H54 (cell line): ENCODE results near the gene CHGA.

Source experiments
- DNase-seq: peaks from one replicate; pipeline ENCODE4 v3.0.0; 2011; ENCODE audit warnings: low spot score, mixed read lengths; ENCODE audit not compliant: insufficient read length
- FAIRE-seq: peaks from 3 replicates; lab custom pipeline; 2011; peaks lifted over from hg19 to GRCh38; lab: Jason Lieb, UNC
- POLR2A ChIP-seq: IDR thresholded peaks from 2 replicates; pipeline ENCODE4 v1.6.1; 2011; ENCODE audit warnings: low read depth, mild to moderate bottlenecking, low read length

Gene CHGA

GRCh38 chr14:92917041-92917940 lies 5.7 kb upstream of the CHGA start:
- no peak for TF ChIP-seq POLR2A
- DNase-seq (no peak), FAIRE-seq (no peak)

GRCh38 chr14:92917956-92918355 lies 5.0 kb upstream of the CHGA start:
- no peak for TF ChIP-seq POLR2A
- FAIRE-seq: no peak
- DNase-seq: no peak

DNA sequence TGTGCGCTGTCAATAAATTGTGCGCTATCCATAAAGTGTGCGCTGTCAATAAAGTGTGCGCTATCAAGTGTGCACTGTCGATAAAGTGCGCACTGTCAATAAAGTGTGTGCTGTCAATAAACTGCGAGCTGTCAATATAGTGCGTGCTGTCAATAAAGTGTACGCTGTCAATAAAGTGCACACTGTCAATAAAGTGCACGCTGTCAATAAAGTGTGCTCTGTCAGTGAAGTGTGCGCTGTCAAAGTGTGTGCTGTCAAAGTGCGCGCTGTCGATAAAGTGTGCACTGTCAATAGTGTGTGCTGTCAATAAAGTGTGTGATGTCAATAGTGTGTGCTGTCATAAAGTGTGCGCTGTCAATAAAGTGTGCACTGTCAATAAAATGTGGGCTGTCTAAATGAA lies 2.9 kb upstream of the CHGA start:
- DNase-seq (no peak), FAIRE-seq (no peak)
- TF ChIP-seq POLR2A: no peak

DNA sequence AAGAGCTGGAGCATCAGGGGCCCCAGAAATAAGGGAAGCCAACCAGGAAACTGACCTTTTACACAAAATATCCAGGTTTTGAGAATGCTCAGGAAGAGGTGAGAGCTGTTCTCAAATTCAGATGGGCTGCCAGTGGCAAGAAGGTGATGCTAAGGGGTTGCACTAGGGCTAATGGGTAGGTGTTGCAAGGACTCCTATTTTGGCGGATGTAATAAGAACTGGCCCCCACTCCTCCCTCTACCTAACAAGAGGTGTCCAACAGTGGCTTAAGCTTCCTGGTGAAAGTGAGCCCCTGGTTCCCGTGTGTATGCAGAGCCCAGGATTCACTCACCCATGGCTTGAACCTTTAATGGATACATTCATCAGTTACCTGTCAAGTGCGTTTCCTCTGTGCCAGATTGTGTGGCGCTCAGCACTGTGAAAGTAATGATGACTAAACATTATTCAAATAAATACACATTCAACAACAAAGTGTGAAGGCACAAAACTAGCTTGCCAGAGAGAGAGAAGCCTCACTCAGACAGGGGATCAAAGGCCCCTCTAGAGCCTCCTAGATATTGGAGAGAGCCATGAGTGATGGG lies 705 bp upstream of the CHGA start:
- FAIRE-seq: no peak
- DNase-seq: no peak
- TF ChIP-seq POLR2A: no peak

DNA sequence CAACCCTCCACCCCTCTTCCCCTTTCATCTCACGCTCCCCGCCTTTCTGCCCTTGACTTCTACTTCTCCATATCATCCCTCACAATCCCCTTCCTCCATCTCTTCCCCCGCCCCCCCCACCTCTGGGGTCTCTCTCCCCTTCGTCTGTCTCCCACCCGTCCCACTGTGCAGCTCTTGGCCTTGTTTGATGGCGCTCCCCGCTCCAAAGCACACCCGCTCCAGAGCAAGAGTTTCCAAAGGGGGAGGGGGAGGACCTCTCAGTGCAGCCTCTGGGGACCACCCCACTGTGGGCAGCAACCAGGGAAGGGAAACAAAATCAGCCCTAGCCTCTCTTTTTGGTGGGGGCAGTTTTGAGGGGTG lies 774 bp downstream of the CHGA start:
- DNase-seq (no peak), FAIRE-seq (no peak)
- TF ChIP-seq POLR2A: no peak

- no peak for DNase-seq
- no peak for FAIRE-seq
- no peak for TF ChIP-seq POLR2A
Measured at GRCh38 chr14:92924247-92924646, 1.3 kb downstream of the CHGA start.

GRCh38 chr14:92925446-92925845 lies 2.5 kb downstream of the CHGA start:
- FAIRE-seq: no peak
- no peak for DNase-seq
- TF ChIP-seq POLR2A: no peak

GRCh38 chr14:92926180-92926845 lies 3.4 kb downstream of the CHGA start:
- FAIRE-seq (no peak), DNase-seq (no peak)
- TF ChIP-seq POLR2A: no peak

DNA sequence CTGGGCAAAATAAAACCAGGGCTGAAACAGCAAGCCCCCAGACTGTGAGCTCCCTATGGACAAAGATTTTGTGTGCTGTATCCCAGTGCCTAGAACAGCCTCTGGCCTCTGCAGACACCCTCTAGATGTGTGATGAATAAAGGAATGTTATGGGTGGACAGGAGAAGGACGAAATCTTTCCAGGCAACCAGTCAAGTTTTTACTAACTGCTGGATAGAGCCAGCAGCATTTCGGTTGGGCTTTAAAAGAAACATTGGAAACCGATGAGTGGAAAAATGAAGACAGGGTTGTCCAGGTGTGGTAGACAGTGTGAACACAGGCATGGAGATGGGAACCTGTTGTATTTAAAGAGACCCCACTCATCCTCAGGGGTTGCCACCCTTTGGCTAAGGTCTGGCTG lies 4.0 kb downstream of the CHGA start:
- DNase-seq (no peak), FAIRE-seq (no peak)
- TF ChIP-seq POLR2A: no peak

- FAIRE-seq (no peak), DNase-seq (no peak)
- TF ChIP-seq POLR2A: no peak
Measured at GRCh38 chr14:92927349-92928257, 4.7 kb downstream of the CHGA start.

DNA sequence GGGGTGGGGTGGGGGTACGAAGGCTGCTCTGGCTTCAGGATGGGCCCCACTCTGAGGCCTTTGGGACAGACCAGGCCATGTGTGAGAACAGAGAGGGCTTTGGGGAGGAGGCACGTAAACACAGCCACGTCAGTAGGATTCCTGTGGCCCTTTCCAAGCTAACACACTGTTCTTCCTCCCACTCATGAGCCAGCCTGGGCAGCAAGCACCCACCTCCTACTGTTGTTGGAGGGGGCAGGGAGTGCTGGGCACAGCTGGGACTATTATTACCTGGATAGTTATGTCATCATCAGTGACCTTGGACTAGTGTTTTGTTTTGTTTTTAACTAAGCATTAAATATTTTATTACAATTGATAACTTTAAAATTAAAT lies 5.3 kb downstream of the CHGA start:
- FAIRE-seq (no peak), DNase-seq (no peak)
- TF ChIP-seq POLR2A: no peak

GRCh38 chr14:92928961-92929688 lies 6.2 kb downstream of the CHGA start:
- DNase-seq (no peak), FAIRE-seq (no peak)
- TF ChIP-seq POLR2A: no peak
